GM20431 (cell line): ENCODE measurements around the gene ATAD2B.
"Not testable (repeated sequence)": the region's sequence is repeated elsewhere in the genome, so short reads cannot be mapped to it uniquely, and the experiment has no call there.

Experiments
- in situ Hi-C: fragments of 300-500 bp; cut with MseI, MboI; formaldehyde crosslinking; loops from one replicate; pipeline ENCODE4 v1.15.0; 2020; ENCODE audit warnings: low sequenced_read_pairs; ENCODE audit not compliant: unreplicated experiment

The ATAD2B gene

GRCh38 chr2:23762141-23762540 is 164.8 kb downstream of the ATAD2B start:
- in situ Hi-C loops, result no loop called here

GRCh38 chr2:23761638-23762037 is 165.3 kb downstream of the ATAD2B start:
- in situ Hi-C loops, result no loop called here

- in situ Hi-C loops, result no loop called here
Measured at GRCh38 chr2:23760736-23761135, 166.2 kb downstream of the ATAD2B start.

GRCh38 chr2:23757686-23758433 is 169.1 kb downstream of the ATAD2B start:
- in situ Hi-C loops, result no loop called here

- in situ Hi-C loops, result no loop called here
Measured at GRCh38 chr2:23756593-23757292, 170.2 kb downstream of the ATAD2B start.

- in situ Hi-C loops, result no loop called here
Measured at GRCh38 chr2:23754970-23755369, 172.0 kb downstream of the ATAD2B start.

GRCh38 chr2:23753291-23754010 is 173.5 kb downstream of the ATAD2B start:
- in situ Hi-C loops, result no loop called here

- in situ Hi-C loops, result no loop called here
Measured at GRCh38 chr2:23751747-23752265, 175.1 kb downstream of the ATAD2B start.

GRCh38 chr2:23746141-23746863 is 180.6 kb downstream of the ATAD2B start:
- in situ Hi-C loops, result no loop called here

- in situ Hi-C loops, result no loop called here
Measured at GRCh38 chr2:23745726-23746105, 181.2 kb downstream of the ATAD2B start.

- in situ Hi-C loops, result no loop called here
Measured at GRCh38 chr2:23745068-23745725, 181.7 kb downstream of the ATAD2B start.

- in situ Hi-C loops, result not testable (repeated sequence)
Measured at GRCh38 chr2:23736783-23737182, 190.1 kb downstream of the ATAD2B start.

GRCh38 chr2:23734416-23734815 is 192.5 kb downstream of the ATAD2B start:
- in situ Hi-C loops, result no loop called here

- in situ Hi-C loops, result not testable (repeated sequence)
Measured at GRCh38 chr2:23723029-23723428, 203.9 kb downstream of the ATAD2B start.

GRCh38 chr2:23722255-23722654 is 204.7 kb downstream of the ATAD2B start:
- in situ Hi-C loops, result no loop called here

GRCh38 chr2:23721454-23721826 is 205.5 kb downstream of the ATAD2B start:
- in situ Hi-C loops, result no loop called here

- in situ Hi-C loops, result no loop called here
Measured at GRCh38 chr2:23720705-23721453, 206.0 kb downstream of the ATAD2B start.

GRCh38 chr2:23719716-23720115 is 207.2 kb downstream of the ATAD2B start:
- in situ Hi-C loops, result no loop called here
